HEK293T (cell line): Measurements from ENCODE around the gene ZBTB47.

Experiments
- CTCF ChIA-PET: fragments of 350-600 bp; formaldehyde crosslinking; extraction: SDS; loops from one replicate; lab custom pipeline; 2021; ENCODE audit warnings: antibody characterized with exemption, inconsistent platforms; lab: Yijun Ruan, JAX
- POLR2A ChIA-PET: fragments of 350-600 bp; formaldehyde crosslinking; extraction: SDS; loops from one replicate; lab custom pipeline; 2020; ENCODE audit warnings: antibody characterized with exemption, inconsistent platforms; lab: Yijun Ruan, JAX
- DNase-seq: peaks from one replicate; pipeline ENCODE4 v3.0.0; 2012; ENCODE audit warnings: mixed read lengths; ENCODE audit errors: extremely low spot score
- ARNT ChIP-seq: fragments of 450-650 bp; IDR thresholded peaks from 2 replicates; pipeline ENCODE4 v1.6.1; 2017; ENCODE audit warnings: mild to moderate bottlenecking
- BHLHE40 ChIP-seq: fragments of 450-650 bp; IDR thresholded peaks from 2 replicates; pipeline ENCODE4 v1.6.1; 2016; ENCODE audit warnings: mild to moderate bottlenecking, moderate library complexity, borderline replicate concordance
- CTBP1 ChIP-seq: fragments of 450-650 bp; IDR thresholded peaks from 2 replicates; pipeline ENCODE4 v1.6.1; 2016; ENCODE audit warnings: borderline replicate concordance
- ELF4 ChIP-seq: fragments of 450-650 bp; IDR thresholded peaks from 2 replicates; pipeline ENCODE4 v1.6.1; 2017; ENCODE audit warnings: antibody characterized with exemption
- FOXA1 ChIP-seq: fragments of 450-650 bp; IDR thresholded peaks from 2 replicates; pipeline ENCODE4 v1.6.1; 2016; ENCODE audit warnings: mild to moderate bottlenecking
- FOXK2 ChIP-seq: fragments of 450-650 bp; IDR thresholded peaks from 2 replicates; pipeline ENCODE4 v1.6.1; 2016; ENCODE audit warnings: mild to moderate bottlenecking
- FOXM1 ChIP-seq: fragments of 450-650 bp; IDR thresholded peaks from 2 replicates; pipeline ENCODE4 v1.6.1; 2017; ENCODE audit warnings: mild to moderate bottlenecking, borderline replicate concordance
- HDGF ChIP-seq: fragments of 450-650 bp; IDR thresholded peaks from 2 replicates; pipeline ENCODE4 v1.6.1; 2017; ENCODE audit warnings: antibody characterized with exemption, borderline replicate concordance
- L3MBTL2 ChIP-seq: fragments of 450-650 bp; conservative IDR thresholded peaks from 2 replicates; pipeline ENCODE4 v1.6.1; 2016; ENCODE audit warnings: mild to moderate bottlenecking
- LEF1 ChIP-seq: fragments of 450-650 bp; IDR thresholded peaks from 2 replicates; pipeline ENCODE4 v1.6.1; 2017; ENCODE audit warnings: mild to moderate bottlenecking, borderline replicate concordance
- NFRKB ChIP-seq: fragments of 450-650 bp; IDR thresholded peaks from 2 replicates; pipeline ENCODE4 v1.6.1; 2016; ENCODE audit warnings: mild to moderate bottlenecking, moderate library complexity
- PKNOX1 ChIP-seq: fragments of 450-650 bp; IDR thresholded peaks from 2 replicates; pipeline ENCODE4 v1.6.1; 2016
- SP1 ChIP-seq: fragments of 450-650 bp; IDR thresholded peaks from 2 replicates; pipeline ENCODE4 v1.6.1; 2017
- SUZ12 ChIP-seq: fragments of 450-650 bp; IDR thresholded peaks from 2 replicates; pipeline ENCODE4 v1.6.1; 2016; ENCODE audit warnings: mild to moderate bottlenecking
- TARDBP ChIP-seq: fragments of 450-650 bp; IDR thresholded peaks from 2 replicates; pipeline ENCODE4 v1.6.1; 2016
- ZNF384 ChIP-seq: fragments of 450-650 bp; IDR thresholded peaks from 2 replicates; pipeline ENCODE4 v1.6.1; 2016

Gene ZBTB47

GRCh38 chr3:42654331-42655201 lies 1.1 kb downstream of the ZBTB47 start:
- DNase-seq = peak; percentile 76

GRCh38 chr3:42655331-42655888 lies 1.9 kb downstream of the ZBTB47 start:
- DNase-seq = no peak
- TF ChIP-seq FOXK2 (no peak), CTBP1 (no peak), FOXA1 (no peak), ELF4 (no peak), LEF1 (no peak), HDGF (0 out of 2 replicates have a peak, but pooled peaks have one; percentile 14), FOXM1 (peak; percentile 49; the same call in 1 of the 2 replicates)
- ChIA-PET CTCF (no interaction called here), POLR2A (no interaction called here)

More at GRCh38 chr3:42654331-42655201, 1.1 kb downstream of the ZBTB47 start:
- ChIA-PET CTCF (no interaction called here), POLR2A (interaction anchor here (0.7 to 3.5 kb wide), 4 partner anchors 11 to 72 kb away, joined by 3 to 13 read pairs (median 4); partner anchors contain the start of gene NKTR)
- TF ChIP-seq CTBP1 (peak; percentile 53; the same call in 1 of the 2 replicates), FOXK2 (no peak), FOXM1 (peak; percentile 90), PKNOX1 (no peak), L3MBTL2 (peak; percentile 95), ARNT (0 out of 2 replicates have a peak, but pooled peaks have one; percentile 54)

GRCh38 chr3:42655980-42656679 lies 2.6 kb downstream of the ZBTB47 start:
- TF ChIP-seq L3MBTL2 (no peak), SUZ12 (no peak), BHLHE40 (no peak), CTBP1 (no peak), ELF4 (no peak), FOXA1 (no peak), PKNOX1 (no peak; the same call in 1 of the 2 replicates), NFRKB (no peak), SP1 (no peak)
- ChIA-PET POLR2A (no interaction called here), CTCF (no interaction called here)
- no peak for DNase-seq

- CTCF ChIA-PET = no interaction called here
These were observed 3.4 kb downstream of the ZBTB47 start for GRCh38 chr3:42656680-42657610.

More at GRCh38 chr3:42656680-42657610, 3.4 kb downstream of the ZBTB47 start:
- POLR2A ChIA-PET = no interaction called here
- no peak for TF ChIP-seq ELF4
- TF ChIP-seq FOXK2 = no peak
- no peak for TF ChIP-seq ZNF384
- TF ChIP-seq TARDBP = no peak
- no peak for TF ChIP-seq BHLHE40
- TF ChIP-seq FOXM1 = no peak
- no peak for TF ChIP-seq LEF1
- TF ChIP-seq SP1 = no peak
- no peak for TF ChIP-seq PKNOX1
- TF ChIP-seq SUZ12 = no peak
- TF ChIP-seq ARNT = no peak
- no peak for TF ChIP-seq FOXA1
- no peak for TF ChIP-seq CTBP1
- TF ChIP-seq HDGF = no peak
- TF ChIP-seq L3MBTL2 = no peak
- no peak for TF ChIP-seq NFRKB
- DNase-seq = no peak
